ENCODE measurements around the gene ENTREP1.
"Not testable (repeated sequence)": the region's sequence is repeated elsewhere in the genome, so short reads cannot be mapped to it uniquely, and the experiment has no call there.

ENTREP1 gene

DNA sequence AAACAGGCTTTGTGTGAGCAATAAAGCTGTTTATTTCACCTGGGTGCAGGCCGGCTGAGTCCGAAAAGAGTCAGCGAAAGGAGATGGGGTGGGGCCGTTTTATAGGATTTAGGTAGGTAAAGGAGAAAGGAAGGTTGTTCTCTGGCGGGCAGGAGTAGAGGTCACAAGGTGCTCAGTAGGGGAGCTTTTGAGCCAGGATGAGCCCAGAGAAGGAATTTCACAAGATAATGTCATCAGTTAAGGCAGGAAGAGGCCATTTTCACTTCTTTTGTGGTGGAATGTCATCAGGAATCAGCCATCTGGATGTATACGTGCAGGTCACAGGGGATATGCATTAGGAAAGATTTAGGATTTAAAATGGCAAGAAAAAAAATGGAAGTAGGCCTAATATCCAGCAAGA lies 84.9 kb downstream of the ENTREP1 start:
- not testable (repeated sequence) for DNase-seq (ENCODE audit: low read depth in 3 of 3)

DNA sequence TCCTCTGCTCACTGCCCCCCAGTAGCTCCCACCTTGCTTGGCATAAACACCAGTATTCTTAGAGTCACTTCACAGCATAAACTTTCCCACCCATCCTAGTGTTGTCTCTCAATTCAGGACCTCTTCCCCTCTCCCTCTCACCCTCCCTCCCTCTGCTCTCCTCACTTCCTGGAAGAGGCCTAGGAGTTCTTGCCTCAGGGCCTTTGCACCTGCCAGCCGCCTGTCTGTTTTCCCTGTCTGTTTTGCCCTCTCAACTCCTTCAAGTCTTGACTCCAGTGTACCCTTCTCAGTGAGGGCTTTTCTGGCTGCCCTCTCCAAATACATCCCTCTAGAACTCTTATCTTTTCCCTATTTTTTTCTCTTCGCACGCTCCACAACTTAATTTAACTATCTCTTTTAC lies 86.2 kb downstream of the ENTREP1 start:
- no peak for DNase-seq (ENCODE audit: low read depth in 3 of 3)

DNA sequence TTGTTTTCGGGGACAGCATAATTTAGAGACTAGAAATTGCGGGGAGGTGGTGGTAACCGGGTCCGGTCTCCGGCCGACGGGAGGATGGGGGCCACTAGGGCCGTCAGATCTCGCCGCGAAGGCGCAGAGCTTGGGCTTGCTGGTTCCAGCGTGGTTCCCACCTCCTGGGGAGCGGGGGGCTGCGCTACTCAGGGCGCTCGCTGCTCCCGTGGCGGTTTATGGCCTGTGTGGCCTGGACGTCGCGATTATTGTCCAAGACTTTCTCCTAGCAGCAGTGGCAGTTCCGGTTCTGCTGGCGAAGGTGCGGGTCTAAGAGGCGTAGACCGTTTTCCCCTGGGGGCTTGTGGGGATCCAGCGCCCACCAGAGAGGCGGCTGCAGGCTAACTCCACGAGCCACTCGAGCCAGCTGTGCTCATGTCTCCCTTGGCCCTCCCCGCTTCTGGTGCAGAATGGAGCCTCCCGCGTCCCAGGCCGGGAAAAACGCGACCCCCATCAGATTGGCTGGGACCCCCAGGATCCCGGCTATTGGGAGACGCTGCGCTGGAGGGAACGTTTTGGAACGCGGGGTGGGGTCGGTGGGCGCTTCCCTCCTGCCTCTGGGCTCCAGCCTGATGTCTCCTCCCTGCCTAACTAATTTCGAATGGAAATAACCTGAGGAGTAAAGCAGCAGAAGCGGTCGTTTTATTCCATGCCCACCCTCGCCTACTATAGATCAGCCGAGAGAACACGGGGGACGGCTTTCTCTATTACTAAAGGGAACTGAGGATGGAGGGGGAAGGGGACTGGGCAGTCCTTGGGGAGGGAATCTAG lies 87.1 kb downstream of the ENTREP1 start:
- DNase-seq (ENCODE audit: low read depth in 3 of 3): no peak

DNA sequence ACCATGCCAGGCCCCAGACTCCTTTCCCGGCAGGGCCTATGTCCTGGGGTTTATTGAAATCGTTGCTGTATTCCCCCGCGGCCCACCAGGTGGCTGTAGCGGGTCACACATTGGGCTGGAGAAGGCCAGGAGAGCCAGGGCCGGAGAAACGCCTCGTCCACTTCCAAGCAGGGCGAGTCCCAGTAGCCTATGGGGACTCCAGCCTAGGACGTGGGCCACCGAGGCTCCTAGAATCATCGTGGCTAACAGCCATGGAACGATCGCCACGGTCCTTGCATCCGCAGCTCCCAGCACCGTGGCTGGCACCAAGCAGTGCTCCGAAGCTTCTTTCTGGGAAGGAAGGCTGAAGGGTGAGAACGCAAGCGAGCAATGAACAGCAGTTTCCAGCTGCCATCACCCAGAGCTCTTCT lies 87.7 kb downstream of the ENTREP1 start:
- no peak for DNase-seq (ENCODE audit: low read depth in 3 of 3)

DNA sequence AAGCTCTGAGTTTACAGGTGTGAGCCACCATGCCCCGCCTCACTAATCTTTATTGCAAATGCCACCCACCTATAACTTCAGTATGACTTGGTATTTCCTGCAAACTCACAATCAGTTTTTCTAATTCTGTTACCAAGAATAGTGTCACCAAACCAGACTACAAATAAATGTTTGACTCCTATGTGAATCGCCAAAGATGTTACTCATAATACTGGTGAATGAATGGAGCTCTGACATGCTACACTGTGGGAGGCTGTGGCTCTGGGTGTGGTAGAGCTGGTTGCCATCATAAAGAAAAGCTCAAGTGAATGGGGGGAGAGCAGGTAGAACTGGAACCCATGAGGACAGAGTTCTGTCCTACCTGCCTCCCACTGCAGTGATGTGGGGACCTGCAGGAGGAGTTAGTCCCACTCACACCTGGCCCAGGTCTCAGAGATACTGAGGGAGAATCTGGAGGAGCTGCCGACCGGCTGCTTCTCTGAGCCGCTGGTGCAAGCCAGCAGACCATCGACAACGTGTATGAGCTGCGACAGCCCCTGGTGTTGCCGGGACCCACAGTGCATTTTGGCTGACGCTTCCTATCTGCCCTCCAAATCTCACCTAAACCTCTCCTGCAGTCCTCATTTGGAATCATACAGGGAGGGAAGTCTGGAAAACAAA lies 95.7 kb downstream of the ENTREP1 start:
- DNase-seq (ENCODE audit: low read depth in 3 of 3): no peak

DNA sequence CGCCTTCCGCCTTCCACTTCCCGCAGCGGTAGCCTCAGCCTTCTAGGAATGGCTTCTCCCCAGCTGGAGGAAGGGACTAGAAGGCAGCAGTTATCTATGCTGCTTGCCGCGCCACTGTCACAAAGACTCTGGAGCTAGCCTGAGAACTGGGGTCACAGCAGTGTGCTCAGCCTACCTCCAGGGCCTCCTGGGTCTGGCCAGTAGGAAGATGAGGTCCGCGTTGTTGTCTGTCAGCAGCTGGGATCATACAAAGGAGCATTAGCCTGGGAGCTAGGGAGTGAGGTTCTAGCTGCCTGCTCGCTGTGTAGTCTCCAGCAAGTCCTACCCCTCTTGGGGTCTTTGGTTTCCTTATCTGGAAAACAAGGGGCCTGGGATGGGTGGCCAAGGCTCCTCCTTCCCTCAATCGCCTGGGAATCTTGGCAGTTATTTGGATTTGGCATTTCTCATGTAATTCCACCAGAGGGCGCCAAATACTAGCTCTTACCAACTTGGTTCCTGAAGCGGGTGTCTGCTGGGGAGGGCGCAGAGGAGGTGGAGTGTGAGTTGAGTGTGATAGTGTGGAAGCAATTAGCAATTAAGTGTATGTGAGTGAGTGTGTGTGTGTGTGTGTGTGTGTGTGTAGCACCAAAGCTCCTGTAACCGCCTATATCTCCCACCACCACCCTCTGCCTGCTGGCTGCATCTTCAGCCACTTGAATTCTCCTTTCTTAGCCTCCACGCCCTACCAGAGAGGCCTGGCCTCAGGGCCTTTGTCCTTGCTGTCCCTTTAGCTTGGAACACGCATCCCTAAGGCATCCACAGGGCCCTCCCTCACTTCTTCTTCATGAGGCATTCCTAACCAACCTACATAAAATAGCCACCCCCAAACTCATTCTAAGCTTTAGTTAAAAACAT lies 97.1 kb downstream of the ENTREP1 start:
- peak; percentile 6 to 31 (median 30) for DNase-seq (ENCODE audit: low read depth in 3 of 3)

DNA sequence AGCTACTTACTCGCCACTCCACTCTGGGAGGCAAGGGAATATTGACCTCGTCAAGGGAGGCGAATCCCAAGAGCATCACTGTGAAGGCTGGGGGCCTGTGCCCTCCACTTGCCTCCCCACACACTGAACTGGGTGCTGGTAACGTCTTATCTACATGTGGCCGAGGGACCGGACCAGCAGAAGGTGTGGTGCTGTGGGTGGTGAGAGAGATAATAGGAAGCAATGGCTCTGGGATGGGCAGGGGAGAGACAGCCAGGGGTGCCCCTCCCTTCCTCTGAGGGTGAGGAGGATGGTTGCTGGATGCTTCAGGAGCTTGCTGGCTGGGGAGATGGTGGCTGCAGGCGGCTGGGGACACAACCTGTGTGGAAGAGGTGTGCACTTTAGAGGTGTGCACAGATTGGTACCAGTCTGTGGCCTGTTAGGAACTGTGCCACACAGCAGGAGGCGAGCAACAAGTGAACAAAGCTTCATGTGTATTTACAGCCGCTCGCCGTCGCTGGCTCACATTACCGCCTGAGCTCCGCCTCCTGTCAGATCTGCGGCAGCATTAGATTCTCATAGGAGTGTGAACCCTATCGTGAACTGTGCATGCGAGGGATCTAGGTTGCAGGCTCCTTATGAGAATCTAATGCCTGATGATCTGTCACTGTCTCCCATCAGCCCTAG lies 100.3 kb downstream of the ENTREP1 start:
- DNase-seq (ENCODE audit: low read depth in 3 of 3): no peak

DNA sequence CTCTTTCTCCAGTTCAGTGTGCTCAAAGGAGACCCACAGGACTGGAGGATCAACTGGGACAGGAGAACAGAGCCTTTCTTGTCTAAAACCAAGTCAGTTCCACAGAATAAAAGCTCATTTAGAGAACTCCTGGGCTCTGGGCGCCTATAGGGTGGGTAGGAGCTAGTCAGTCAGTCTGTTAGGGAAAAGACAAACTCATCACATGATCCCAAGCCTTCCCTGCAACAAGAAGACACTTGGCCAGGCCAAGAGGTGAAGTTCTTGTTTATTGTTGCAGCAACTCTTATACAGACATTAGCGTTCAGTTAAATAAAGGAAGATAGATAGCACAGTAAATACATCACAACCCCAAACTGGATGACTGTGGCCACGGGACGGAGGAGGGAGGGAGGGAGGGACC lies 102.3 kb downstream of the ENTREP1 start:
- DNase-seq (ENCODE audit: low read depth in 3 of 3): no peak

DNA sequence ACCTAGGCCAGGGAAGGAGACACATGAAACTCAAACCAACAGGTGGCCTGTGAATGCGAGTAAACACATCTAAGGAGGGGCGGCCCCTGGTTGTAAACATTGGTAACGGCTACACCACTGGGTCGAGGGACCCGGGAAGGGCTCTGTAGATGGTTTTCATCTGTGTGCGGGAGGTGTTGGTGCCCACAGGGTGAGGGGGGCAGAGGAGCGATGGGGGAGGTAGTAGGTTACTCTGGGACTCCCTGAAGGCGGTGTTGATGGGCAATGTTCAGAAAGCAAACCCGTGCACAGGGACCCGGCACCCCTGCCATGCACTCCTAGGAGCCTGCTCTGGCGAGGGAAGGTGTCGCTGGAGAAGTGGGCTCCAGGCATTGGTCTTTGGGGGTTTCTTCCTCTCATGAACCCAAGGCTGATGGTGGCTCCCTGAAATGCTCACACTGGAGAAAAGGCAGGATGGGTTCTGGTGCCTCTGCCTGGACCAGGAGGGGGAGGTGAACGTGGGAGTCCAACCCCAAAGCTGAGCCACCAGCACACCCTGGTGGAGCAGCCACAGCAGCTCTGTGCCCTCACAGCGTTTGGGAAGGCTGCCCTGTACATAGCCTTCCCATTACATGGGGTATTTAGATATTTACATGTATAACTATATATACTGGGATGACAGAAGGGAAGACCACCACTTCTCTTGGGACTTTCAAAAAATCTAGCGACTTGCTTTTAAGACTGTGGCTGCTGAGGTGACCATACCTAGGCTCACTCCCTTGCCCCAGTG lies 103.2 kb downstream of the ENTREP1 start:
- DNase-seq (ENCODE audit: low read depth in 3 of 3): no peak

DNA sequence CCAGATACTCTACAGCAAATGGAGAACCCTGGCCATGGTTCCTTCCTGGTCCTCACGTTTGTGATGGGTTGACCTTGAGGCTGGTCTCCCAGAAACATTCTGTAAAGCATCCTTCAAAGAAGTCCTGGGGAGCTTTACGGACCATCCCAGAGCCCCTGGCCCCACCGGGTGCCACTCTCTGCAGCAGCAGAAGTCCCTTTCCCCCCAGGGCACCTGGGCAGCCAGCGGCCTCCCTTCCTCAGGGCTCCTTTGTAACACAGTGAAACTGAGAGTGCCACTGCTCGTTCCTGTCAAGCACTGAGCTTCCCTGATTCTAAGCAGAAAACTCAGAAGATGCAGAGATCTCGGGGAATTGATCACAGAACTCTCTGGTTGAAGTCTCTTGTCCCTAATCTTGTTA lies 104.3 kb downstream of the ENTREP1 start:
- no peak for DNase-seq (ENCODE audit: low read depth in 3 of 3)

DNA sequence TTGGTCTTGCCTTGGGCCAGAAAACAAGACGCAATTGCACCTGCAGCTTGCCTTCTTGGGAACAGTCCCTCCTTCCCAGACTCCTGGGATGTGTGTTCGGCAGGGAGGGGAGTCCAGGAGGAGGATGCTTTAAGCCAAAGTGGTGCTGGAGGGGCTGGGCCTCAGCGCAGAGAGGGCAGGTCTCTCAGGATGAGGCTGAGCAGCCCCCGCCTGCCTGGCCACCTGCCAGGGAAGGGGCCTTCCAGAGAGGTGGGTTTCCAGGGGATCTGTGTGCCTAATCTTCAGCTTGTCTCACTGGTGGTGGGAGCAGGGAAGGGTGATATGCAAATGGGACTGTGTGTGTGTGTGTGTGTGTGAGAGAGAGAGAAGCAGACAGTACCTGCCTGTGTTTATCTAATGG lies 105.2 kb downstream of the ENTREP1 start:
- DNase-seq (ENCODE audit: low read depth in 3 of 3): no peak

DNA sequence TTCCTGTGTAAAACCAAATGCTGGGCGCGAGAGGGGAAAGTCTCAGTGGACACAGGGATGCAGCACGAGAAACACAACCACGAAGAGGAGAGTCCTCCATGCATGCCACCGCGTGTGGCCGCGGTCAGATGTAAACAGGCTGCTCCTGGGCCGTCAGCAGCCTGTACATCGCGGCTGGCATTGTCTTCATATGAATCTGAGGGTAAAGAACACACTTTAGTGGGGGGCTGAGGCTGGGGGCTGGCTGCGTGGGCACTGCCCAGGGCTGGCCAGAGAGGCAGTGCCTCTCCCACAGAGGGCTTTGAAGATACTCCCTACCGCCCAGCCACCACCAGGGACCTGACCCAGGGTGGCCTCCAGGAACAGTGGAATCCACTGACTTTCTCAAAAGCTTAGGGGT lies 106.2 kb downstream of the ENTREP1 start:
- no peak for DNase-seq (ENCODE audit: low read depth in 3 of 3)

DNA sequence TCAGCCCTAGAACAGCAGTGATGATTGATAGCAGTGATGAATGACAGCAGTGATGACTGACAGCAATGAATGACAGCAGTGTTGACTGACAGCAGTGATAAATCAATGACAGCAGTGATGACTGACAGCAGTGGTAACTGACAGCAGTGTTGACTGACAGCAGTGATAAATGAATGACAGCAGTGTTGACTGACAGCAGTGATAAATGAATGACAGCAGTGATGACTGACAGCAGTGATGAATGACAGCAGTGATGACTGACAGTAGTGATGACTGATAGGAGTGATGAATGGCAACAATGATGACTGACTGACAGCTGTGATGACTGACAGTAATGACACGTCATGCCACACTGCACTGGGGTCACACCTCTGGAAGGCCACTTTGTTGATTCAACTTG lies 106.8 kb downstream of the ENTREP1 start:
- DNase-seq (ENCODE audit: low read depth in 3 of 3): no peak

DNA sequence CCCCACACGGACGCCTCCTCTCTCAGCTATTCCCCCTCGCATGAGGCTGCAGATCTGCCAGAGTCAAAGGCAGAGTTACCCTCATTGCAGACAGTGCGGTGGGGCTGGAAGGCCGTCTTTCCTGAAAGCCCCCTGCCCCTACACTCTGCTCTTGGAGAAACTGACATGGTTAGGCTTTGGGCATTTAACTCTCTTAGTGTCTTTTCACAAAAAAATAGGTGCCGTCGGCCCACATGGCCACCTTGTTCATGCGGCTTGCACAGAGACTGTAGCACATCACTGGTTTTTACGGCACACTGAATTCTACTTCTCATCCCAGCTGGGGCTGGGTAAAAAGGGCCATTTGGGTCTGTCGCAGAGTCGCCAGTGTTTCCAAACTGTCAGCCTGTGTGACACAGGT lies 107.6 kb downstream of the ENTREP1 start:
- DNase-seq (ENCODE audit: low read depth in 3 of 3): no peak

DNA sequence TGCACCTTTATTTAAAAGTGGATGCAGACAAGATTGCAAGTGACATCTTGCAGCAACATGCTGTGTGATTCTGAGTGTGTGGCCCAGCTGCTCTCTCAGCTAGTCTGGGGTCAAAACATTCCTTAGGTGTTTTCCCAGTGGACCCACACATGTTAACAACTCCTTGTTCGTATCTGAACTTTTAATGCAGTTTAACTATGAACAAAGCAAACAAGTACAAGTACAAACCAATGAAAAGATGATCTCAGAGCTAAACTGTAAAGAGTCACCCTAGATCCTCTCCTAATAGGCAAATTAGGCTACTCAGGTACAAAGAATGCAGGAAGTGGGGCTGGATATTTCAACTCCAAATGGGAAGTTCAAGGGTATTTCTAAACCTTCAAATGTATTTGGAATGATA lies 108.4 kb downstream of the ENTREP1 start:
- no peak for DNase-seq (ENCODE audit: low read depth in 3 of 3)

DNA sequence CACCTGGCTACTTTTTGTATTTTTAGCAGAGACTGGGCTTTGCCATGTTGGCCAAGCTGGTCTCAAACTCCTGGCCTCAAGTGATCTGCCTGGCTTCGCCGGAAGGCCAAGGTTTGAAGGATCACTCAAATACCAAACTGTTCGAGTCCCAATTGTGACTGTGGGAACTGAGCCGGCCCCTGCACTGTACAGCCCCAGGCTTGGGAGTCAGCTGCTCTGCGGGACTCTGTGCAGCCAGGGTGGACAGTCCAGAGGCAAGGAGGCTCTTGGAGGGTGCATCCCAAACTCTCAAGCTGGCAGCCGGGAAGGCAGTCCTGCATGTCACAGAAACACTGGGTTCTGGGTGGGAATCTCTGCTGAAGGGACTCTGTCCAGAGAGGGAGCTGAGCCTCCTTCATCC lies 109.0 kb downstream of the ENTREP1 start:
- DNase-seq (ENCODE audit: low read depth in 3 of 3): no peak

DNA sequence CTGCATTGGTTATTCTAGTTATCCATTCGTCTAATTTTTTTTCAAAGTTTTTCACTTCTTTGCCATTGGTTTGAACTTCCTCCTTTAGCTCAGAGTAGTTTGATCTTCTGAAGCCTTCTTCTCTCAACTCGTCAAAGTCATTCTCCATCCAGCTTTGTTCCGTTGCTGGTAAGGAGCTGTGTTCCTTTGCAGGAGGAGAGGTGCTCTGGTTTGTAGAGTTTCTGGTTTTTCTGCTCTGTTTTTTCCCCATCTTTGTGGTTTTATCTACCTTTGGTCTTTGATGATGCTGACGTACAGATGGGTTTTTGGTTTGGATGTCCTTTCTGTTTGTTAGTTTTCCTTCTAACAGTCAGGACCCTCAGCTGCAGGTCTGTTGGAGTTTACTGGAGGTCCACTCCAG lies 114.6 kb downstream of the ENTREP1 start:
- DNase-seq (ENCODE audit: low read depth in 3 of 3): not testable (repeated sequence)

DNA sequence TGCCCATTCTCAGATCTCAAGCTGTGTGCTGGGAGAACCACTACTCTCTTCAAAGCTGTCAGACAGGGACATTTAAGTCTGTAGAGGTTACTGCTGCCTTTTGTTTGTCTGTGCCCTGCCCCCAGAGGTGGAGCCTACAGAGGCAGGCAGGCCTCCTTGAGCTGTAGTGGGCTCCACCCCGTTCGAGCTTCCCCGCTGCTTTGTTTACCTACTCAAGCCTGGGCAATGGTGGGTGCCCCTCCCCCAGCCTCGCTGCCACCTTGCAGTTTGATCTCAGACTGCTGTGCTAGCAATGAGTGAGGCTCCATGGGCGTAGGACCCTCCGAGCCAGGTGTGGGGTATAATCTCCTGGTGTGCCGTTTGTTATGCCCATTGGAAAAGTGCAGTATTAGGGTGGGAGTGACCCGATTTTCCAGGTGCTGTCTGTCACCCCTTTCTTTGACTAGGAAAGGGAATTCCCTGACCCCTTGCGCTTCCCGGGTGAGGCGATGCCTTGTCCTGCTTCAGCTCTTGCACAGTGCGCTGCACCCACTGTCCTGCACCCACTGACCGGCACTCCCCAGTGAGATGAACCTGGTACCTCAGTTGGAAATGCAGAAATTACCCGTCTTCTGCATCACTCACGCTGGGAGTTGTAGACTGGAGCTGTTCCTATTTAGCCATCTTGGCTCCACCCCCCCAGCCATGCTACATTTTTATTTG lies 115.4 kb downstream of the ENTREP1 start:
- DNase-seq (ENCODE audit: low read depth in 3 of 3): not testable (repeated sequence)

All from stimulated activated CD4-positive, alpha-beta T cell treated with anti-CD3 and anti-CD28 coated beads, TNF-alpha, amount 100 ng/mL, for 48 hours (primary cell).